COLO668 (cell line): Measurements from ENCODE around the gene RAPGEFL1.
"Not testable (repeated sequence)": the region's sequence is repeated elsewhere in the genome, so short reads cannot be mapped to it uniquely, and the experiment has no call there.

Experiments used
- DNase-seq: peaks from one replicate; lab custom pipeline; 2025; ENCODE audit not compliant: unreplicated experiment; lab: John Stamatoyannopoulos, UW

The RAPGEFL1 gene

GRCh38 chr17:40173091-40173777 is 4.0 kb upstream of the RAPGEFL1 start:
- no peak for DNase-seq

- no peak for DNase-seq
Measured at GRCh38 chr17:40173778-40174135, 3.5 kb upstream of the RAPGEFL1 start.

- no peak for DNase-seq
Measured at GRCh38 chr17:40174514-40174913, 2.8 kb upstream of the RAPGEFL1 start.

- peak; percentile 6 for DNase-seq
Measured at GRCh38 chr17:40175928-40176753, 1.1 kb upstream of the RAPGEFL1 start.

GRCh38 chr17:40176754-40177110 is 538 bp upstream of the RAPGEFL1 start:
- DNase-seq: peak; percentile 24

GRCh38 chr17:40178021-40178601 is 841 bp downstream of the RAPGEFL1 start:
- DNase-seq: no peak

- DNase-seq: no peak
Measured at GRCh38 chr17:40178660-40179059, 1.4 kb downstream of the RAPGEFL1 start.

GRCh38 chr17:40179923-40180659 is 2.8 kb downstream of the RAPGEFL1 start:
- DNase-seq: no peak

- DNase-seq: no peak
Measured at GRCh38 chr17:40180694-40181093, 3.4 kb downstream of the RAPGEFL1 start.

GRCh38 chr17:40181205-40181604 is 3.9 kb downstream of the RAPGEFL1 start:
- DNase-seq: no peak

- no peak for DNase-seq
Measured at GRCh38 chr17:40182606-40183005, 5.3 kb downstream of the RAPGEFL1 start.

- DNase-seq: no peak
Measured at GRCh38 chr17:40187238-40187637, 10.0 kb downstream of the RAPGEFL1 start.

- DNase-seq: no peak
Measured at GRCh38 chr17:40188694-40189093, 11.4 kb downstream of the RAPGEFL1 start.

- peak; percentile 24 for DNase-seq
Measured at GRCh38 chr17:40190197-40191021, 13.1 kb downstream of the RAPGEFL1 start.

- DNase-seq: peak; percentile 42
Measured at GRCh38 chr17:40191237-40192208, 14.3 kb downstream of the RAPGEFL1 start.

- no peak for DNase-seq
Measured at GRCh38 chr17:40192961-40193360, 15.7 kb downstream of the RAPGEFL1 start.

GRCh38 chr17:40194821-40195220 is 17.6 kb downstream of the RAPGEFL1 start:
- DNase-seq: no peak

- no peak for DNase-seq
Measured at GRCh38 chr17:40197550-40197949, 20.3 kb downstream of the RAPGEFL1 start.

GRCh38 chr17:40197965-40198456 is 20.7 kb downstream of the RAPGEFL1 start:
- DNase-seq: not testable (repeated sequence)
